Measurements from ENCODE around the gene CDC42EP3.

CDC42EP3 gene

GRCh38 chr2:37650548-37651093 lies 20.8 kb downstream of the CDC42EP3 start:
- TF ChIP-seq, protein P1, sequence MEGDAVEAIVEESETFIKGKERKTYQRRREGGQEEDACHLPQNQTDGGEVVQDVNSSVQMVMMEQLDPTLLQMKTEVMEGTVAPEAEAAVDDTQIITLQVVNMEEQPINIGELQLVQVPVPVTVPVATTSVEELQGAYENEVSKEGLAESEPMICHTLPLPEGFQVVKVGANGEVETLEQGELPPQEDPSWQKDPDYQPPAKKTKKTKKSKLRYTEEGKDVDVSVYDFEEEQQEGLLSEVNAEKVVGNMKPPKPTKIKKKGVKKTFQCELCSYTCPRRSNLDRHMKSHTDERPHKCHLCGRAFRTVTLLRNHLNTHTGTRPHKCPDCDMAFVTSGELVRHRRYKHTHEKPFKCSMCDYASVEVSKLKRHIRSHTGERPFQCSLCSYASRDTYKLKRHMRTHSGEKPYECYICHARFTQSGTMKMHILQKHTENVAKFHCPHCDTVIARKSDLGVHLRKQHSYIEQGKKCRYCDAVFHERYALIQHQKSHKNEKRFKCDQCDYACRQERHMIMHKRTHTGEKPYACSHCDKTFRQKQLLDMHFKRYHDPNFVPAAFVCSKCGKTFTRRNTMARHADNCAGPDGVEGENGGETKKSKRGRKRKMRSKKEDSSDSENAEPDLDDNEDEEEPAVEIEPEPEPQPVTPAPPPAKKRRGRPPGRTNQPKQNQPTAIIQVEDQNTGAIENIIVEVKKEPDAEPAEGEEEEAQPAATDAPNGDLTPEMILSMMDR (IDR thresholded peaks at IDR 0.05; ENCODE audit: low read depth, low read length) = no peak
- H3K4me3 ChIP-seq (ENCODE audit: low read depth, low read length) = no peak overlapping the region

- TF ChIP-seq, protein P1 (IDR thresholded peaks at IDR 0.05; ENCODE audit: low read depth, low read length) = no peak
- no peak overlapping the region for H3K4me3 ChIP-seq (ENCODE audit: low read depth, low read length)
Measured at GRCh38 chr2:37649518-37649917, 21.9 kb downstream of the CDC42EP3 start.

DNA sequence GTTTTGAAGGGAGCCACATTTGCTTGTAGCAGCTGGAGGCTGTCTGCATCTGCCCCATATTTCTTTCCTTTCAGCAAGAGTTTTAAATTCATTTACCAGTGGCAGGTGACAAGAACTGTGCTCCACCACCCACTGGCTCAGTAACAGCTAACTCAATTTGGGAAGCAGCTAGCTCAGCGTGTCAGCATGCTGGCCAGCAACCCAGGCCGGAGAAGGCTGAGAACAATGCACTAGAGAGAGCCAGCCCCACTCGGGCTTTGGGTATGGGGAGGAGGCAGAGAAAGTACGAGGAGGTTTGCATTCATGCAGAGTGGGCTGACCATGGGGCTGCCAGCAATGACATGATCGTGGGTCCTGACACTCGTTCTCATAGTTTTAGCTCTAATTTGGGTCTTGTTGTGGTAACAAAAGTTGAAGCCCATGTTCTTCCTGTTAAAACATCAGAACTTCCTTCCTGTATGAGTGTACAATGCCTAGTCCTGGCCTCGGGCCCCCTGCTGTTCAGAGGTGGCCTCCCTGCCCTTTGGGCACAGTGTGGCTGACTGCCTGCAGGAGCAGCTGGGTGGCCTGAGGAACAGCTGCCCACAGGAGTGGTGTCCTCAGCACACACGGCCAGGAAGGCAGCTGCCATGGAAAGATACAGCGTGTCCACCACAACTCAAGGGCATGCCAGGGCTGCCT lies 23.0 kb downstream of the CDC42EP3 start:
- no peak overlapping the region for H3K4me3 ChIP-seq (ENCODE audit: low read depth, low read length)
- TF ChIP-seq, protein P1 (IDR thresholded peaks at IDR 0.05; ENCODE audit: low read depth, low read length) = no peak

DNA sequence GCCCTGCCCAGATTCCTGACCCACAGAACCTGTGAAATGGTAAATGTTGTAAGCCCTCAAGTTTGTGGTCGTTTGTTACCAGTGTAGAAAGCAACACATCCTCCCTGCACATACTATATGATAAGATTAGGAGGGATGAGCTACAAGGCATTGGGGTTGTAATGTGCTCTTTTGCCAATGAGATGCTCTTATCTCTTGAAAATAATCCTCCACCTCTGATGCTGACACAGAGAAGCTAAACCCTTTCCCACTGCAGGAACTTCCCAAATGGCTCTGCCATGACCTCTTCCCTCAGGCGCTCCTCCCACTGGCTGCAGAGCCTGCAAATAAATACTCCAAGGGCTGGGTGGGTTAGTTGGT lies 23.5 kb downstream of the CDC42EP3 start:
- TF ChIP-seq, protein P1 (IDR thresholded peaks at IDR 0.05; ENCODE audit: low read depth, low read length) = no peak
- no peak overlapping the region for H3K4me3 ChIP-seq (ENCODE audit: low read depth, low read length)

- H3K4me3 ChIP-seq (ENCODE audit: low read depth, low read length) = no peak overlapping the region
- TF ChIP-seq, protein P1 (IDR thresholded peaks at IDR 0.05; ENCODE audit: low read depth, low read length) = no peak
Measured at GRCh38 chr2:37645836-37646235, 25.6 kb downstream of the CDC42EP3 start.

- H3K4me3 ChIP-seq (ENCODE audit: low read depth, low read length) = no peak overlapping the region
- TF ChIP-seq, protein P1 (IDR thresholded peaks at IDR 0.05; ENCODE audit: low read depth, low read length) = no peak
Measured at GRCh38 chr2:37645362-37645761, 26.1 kb downstream of the CDC42EP3 start.

- TF ChIP-seq, protein P1 (IDR thresholded peaks at IDR 0.05; ENCODE audit: low read depth, low read length) = no peak
- H3K4me3 ChIP-seq (ENCODE audit: low read depth, low read length) = no peak overlapping the region
Measured at GRCh38 chr2:37644191-37644590, 27.3 kb downstream of the CDC42EP3 start.

All from WI38 (cell line).